GM06990 (cell line): Measurements from ENCODE around the gene SLIT1.

Source experiments
- DNase-seq: peaks from one replicate; pipeline ENCODE4 v3.0.0-alpha.2; 2011; ENCODE audit not compliant: insufficient read length; ENCODE audit errors: extremely low read depth
- H3K27me3 ChIP-seq: replicated peaks from 2 replicates; pipeline ENCODE4 v1.6.0; 2011; ENCODE audit warnings: low read length; ENCODE audit not compliant: control insufficient read depth, insufficient read depth
- H3K36me3 ChIP-seq: 2 replicates; pipeline ENCODE4 v1.5.1; 2011; ENCODE audit warnings: low read length; ENCODE audit not compliant: control insufficient read depth, insufficient read depth
- H3K4me3 ChIP-seq: replicated peaks from 2 replicates; pipeline ENCODE4 v1.5.1; 2011; ENCODE audit warnings: low read depth, mild to moderate bottlenecking, control low read depth, low read length
- CTCF ChIP-seq: IDR thresholded peaks from 2 replicates; pipeline ENCODE4 v1.5.1; 2011; ENCODE audit warnings: low read length, control low read depth, mild to moderate bottlenecking, inconsistent platforms; ENCODE audit not compliant: insufficient read depth, poor library complexity, severe bottlenecking

SLIT1 gene

GRCh38 chr10:97199152-97199551 is 13.4 kb upstream of the SLIT1 start:
- no peaks in the 10 kb centered on the region for H3K36me3 ChIP-seq
- TF ChIP-seq CTCF: no peak
- DNase-seq: no peak
- no peak overlapping the region for H3K4me3 ChIP-seq
- H3K27me3 ChIP-seq: 0 out of 2 replicates have a peak, but pooled peaks cover 2% of the 10 kb centered on the region

- no peak for DNase-seq
- peaks cover 2% of the 10 kb centered on the region; the same call in 1 of the 2 replicates for H3K27me3 ChIP-seq
- H3K36me3 ChIP-seq: no peaks in the 10 kb centered on the region
- no peak for TF ChIP-seq CTCF
- no peak overlapping the region for H3K4me3 ChIP-seq
These were observed 11.3 kb upstream of the SLIT1 start for GRCh38 chr10:97197030-97197500.

GRCh38 chr10:97196223-97197029 is 10.7 kb upstream of the SLIT1 start:
- no peaks in the 10 kb centered on the region for H3K36me3 ChIP-seq
- peaks cover 2% of the 10 kb centered on the region; the same call in 1 of the 2 replicates for H3K27me3 ChIP-seq
- TF ChIP-seq CTCF: peak; percentile 86
- peak overlapping the region; percentile 61 for H3K4me3 ChIP-seq
- DNase-seq: peak; percentile 74

GRCh38 chr10:97195706-97196222 is 10.0 kb upstream of the SLIT1 start:
- no peak for TF ChIP-seq CTCF
- no peaks in the 10 kb centered on the region for H3K36me3 ChIP-seq
- no peak for DNase-seq
- H3K27me3 ChIP-seq: peaks cover 2% of the 10 kb centered on the region; the same call in 1 of the 2 replicates
- peak overlapping the region; percentile 61 for H3K4me3 ChIP-seq

- DNase-seq: no peak
- Histone ChIP-seq H3K36me3 (no peaks in the 10 kb centered on the region), H3K4me3 (no peak overlapping the region), H3K27me3 (peaks cover 2% of the 10 kb centered on the region; the same call in 1 of the 2 replicates)
- TF ChIP-seq CTCF: no peak
These were observed 7.2 kb upstream of the SLIT1 start for GRCh38 chr10:97192952-97193435.
